Heart left ventricle (tissue), 16 donors: ENCODE results near the gene ZNF367. TPM values are rescaled to one million over a fixed set of nuclear protein-coding genes. Genes with fewer than 3 reads are reported as not detected.
A peak's percentile ranks its signal among the peaks of the same experiment; 100 is the strongest.

Source experiments
- ATAC-seq, 4 donors: fragments of 200-7000 bp; cut with Tn5 transposase; one replicate each; pipeline ENCODE4 v1.9.1; 2020 to 2022; ENCODE audit warnings: moderate library complexity in 4 of 4, mild to moderate bottlenecking in 3 of 4, moderate number of reproducible peaks in 1 of 4
- DNase-seq, 5 donors: peaks; one replicate each; pipeline ENCODE4 v3.0.0-alpha.2; 2020
- H3K27ac ChIP-seq, 12 donors: fragments of 200-600 bp; sonication (generic) in 4 of 12; one replicate each; pipeline versions ENCODE4 v1.5.0 to v1.8.0; 2016 to 2022; ENCODE audit warnings: mild to moderate bottlenecking in 2 of 12
- H3K27me3 ChIP-seq, 9 donors: fragments of 200-600 bp; sonication (generic) in 2 of 9; one replicate each; pipeline versions ENCODE4 v1.5.1 to v1.8.0; 2016 to 2022; ENCODE audit warnings: mild to moderate bottlenecking in 3 of 9
- H3K36me3 ChIP-seq, 9 donors: fragments of 200-600 bp; sonication (generic) in 2 of 9; one replicate each; pipeline versions ENCODE4 v1.5.0 to v1.8.0; 2018 to 2022; ENCODE audit warnings: mild to moderate bottlenecking in 2 of 9
- H3K4me1 ChIP-seq, 12 donors: fragments of 200-600 bp; sonication (generic) in 4 of 12; one replicate each; pipeline versions ENCODE4 v1.5.0 to v1.8.0; 2016 to 2022; ENCODE audit warnings: mild to moderate bottlenecking in 3 of 12
- H3K4me3 ChIP-seq, 12 donors: fragments of 200-600 bp; sonication (generic) in 4 of 12; one replicate each; pipeline versions ENCODE4 v1.5.0 to v1.8.0; 2017 to 2022; ENCODE audit warnings: mild to moderate bottlenecking in 9 of 12, moderate library complexity in 4 of 12
- H3K9me3 ChIP-seq, 12 donors: fragments of 200-600 bp; sonication (generic) in 4 of 12; one replicate each; pipeline versions ENCODE4 v1.5.0 to v1.8.0; 2016 to 2022; ENCODE audit warnings: mild to moderate bottlenecking in 1 of 12
- POLR2A ChIP-seq, 2 donors: fragments of 450-650 bp; IDR thresholded peaks; one replicate each; pipeline ENCODE4 v1.6.1; 2017; ENCODE audit warnings: antibody characterized with exemption in 2 of 2, mild to moderate bottlenecking in 2 of 2, moderate library complexity in 2 of 2
- WGBS, 4 donors: extraction: QIAGEN DNeasy Blood & Tissue Kit in 2 of 4; methylation state at CpG; one replicate each; pipeline versions ENCODE4 v1.1.5 to v1.1.7; 2013 to 2018; 5-methylcytosine and 5-hydroxymethylcytosine counted together
- intact Hi-C, 10 donors: fragments of 100-400 bp; cut with DNase I; formaldehyde crosslinking; loops; one replicate each; pipeline versions ENCODE4 v1.11.1 to v1.14.2; 2022
- polyA plus RNA-seq, 2 donors: library from polyadenylated mRNA; stranded (reverse); fragments of 200-250 nt; gene quantifications; one replicate each; pipeline ENCODE4 v1.2.3, GENCODE V29; 2013
- total RNA-seq, 9 donors: library from RNA; depleted of rRNA in 2 of 9; stranded (reverse); fragments of >200 nt in 2 of 9; fragmentation: NEBNext Ultra II Directional in 3 of 9; extraction: Animal tissue kit (Norgen Biotek cat#: 25700) in 3 of 9; gene quantifications; one replicate each; pipeline versions ENCODE4 v1.1.0 to v1.2.4, GENCODE V29; 2016 to 2023
- TF ChIP-seq, protein P1 (sequence below), 12 donors: fragments of 200-600 bp; sonication (generic) in 4 of 12; IDR thresholded peaks; one replicate each; pipeline versions ENCODE4 v1.5.0 to v1.8.0; 2018 to 2022; ENCODE audit warnings: antibody characterized with exemption in 12 of 12, mild to moderate bottlenecking in 5 of 12
- donor health status: ischemic (EF 13 %, LVEDD 7.1; RV severe dilation, severe dysfunction).
- donor health status: healthy with polysubstance abuse.
- donor health status: DM: no; HTN: yes; CAD: no.
- donor health status: DM: no; HTN: no; CAD: no.
- donor health status: ischemic (EF 25% LVEDD 6.9; RV normal size, moderate dysfunction).
- donor health status: ischemic (EF 25% LVEDD 5.7; RV mildly dilated, moderate dysfunction).
- donor health status: healthy.
- donor health status: DM: yes; HTN: yes; CAD: no.
- donor health status: ischemic (EF 35%, LVEDD 5.7; RV mildly dilated, moderate dysfunction).
- donor health status: nonischemic (EF 11% LVEDD 7.7; RV severe dilation, severe dysfunction).
- donor health status: DM: yes; HTN: yes; CAD: no.
- donor health status: PGD.
- donor health status: ischemic (EF 29% LVEDD 5.4; RV normal size, mild dysfunction).
- donor health status: nonischemic (EF 23%, LVEDD 6.1; RV moderate dilation, normal function).

Gene ZNF367
- total and polyA plus RNA-seq, 11 donors, result 0.91 to 5.9 (median 3.2) TPM

- peaks cover 0 to 27% (median 12%) of the 10 kb centered on the region in 12 donors for H3K4me1 ChIP-seq
- no peaks in the 10 kb centered on the region for H3K36me3 ChIP-seq
- peaks cover 0 to 8% (median 0%) of the 10 kb centered on the region in 9 donors for H3K27me3 ChIP-seq
- intact Hi-C loops, result loop anchor here in 4 of 10 donors (2.0 to 10.0 kb wide), 4 partner anchors 30 to 219 kb away; partner anchors contain the start of gene ZNF367 (in 1 of the 4)
- no peak for TF ChIP-seq POLR2A (IDR thresholded peaks at IDR 0.05)
- TF ChIP-seq, protein P1, sequence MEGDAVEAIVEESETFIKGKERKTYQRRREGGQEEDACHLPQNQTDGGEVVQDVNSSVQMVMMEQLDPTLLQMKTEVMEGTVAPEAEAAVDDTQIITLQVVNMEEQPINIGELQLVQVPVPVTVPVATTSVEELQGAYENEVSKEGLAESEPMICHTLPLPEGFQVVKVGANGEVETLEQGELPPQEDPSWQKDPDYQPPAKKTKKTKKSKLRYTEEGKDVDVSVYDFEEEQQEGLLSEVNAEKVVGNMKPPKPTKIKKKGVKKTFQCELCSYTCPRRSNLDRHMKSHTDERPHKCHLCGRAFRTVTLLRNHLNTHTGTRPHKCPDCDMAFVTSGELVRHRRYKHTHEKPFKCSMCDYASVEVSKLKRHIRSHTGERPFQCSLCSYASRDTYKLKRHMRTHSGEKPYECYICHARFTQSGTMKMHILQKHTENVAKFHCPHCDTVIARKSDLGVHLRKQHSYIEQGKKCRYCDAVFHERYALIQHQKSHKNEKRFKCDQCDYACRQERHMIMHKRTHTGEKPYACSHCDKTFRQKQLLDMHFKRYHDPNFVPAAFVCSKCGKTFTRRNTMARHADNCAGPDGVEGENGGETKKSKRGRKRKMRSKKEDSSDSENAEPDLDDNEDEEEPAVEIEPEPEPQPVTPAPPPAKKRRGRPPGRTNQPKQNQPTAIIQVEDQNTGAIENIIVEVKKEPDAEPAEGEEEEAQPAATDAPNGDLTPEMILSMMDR (IDR thresholded peaks at IDR 0.05), result no peak
- no peak overlapping the region for H3K27ac ChIP-seq
- WGBS, 4 donors, result 88 to 94% (median 91%) methylated on average over 11 of the region's 11 CpGs
- H3K9me3 ChIP-seq, result no peaks in the 10 kb centered on the region
- DNase-seq (no peak), ATAC-seq (no peak)
- no peak overlapping the region for H3K4me3 ChIP-seq
These were observed 30.5 kb upstream of the ZNF367 start for GRCh38 chr9:96448546-96449170.

GRCh38 chr9:96447406-96447805 is 29.2 kb upstream of the ZNF367 start:
- ATAC-seq (no peak), DNase-seq (no peak)
- Histone ChIP-seq H3K4me1 (peaks cover 0 to 19% (median 10%) of the 10 kb centered on the region in 12 donors), H3K36me3 (no peaks in the 10 kb centered on the region), H3K4me3 (no peak overlapping the region), H3K27me3 (peaks cover 0 to 8% (median 0%) of the 10 kb centered on the region in 9 donors), H3K9me3 (no peaks in the 10 kb centered on the region), H3K27ac (no peak overlapping the region)
- intact Hi-C loops, result loop anchor here in 4 of 10 donors (5.0 to 10.0 kb wide), 3 partner anchors 123 to 220 kb away; no protein-coding TSS in a partner anchor
- TF ChIP-seq, protein P1 (IDR thresholded peaks at IDR 0.05), result no peak
- TF ChIP-seq POLR2A (IDR thresholded peaks at IDR 0.05), result no peak
- 78 to 84% (median 82%) methylated on average over 3 of the region's 3 CpGs for WGBS, 4 donors

- H3K9me3 ChIP-seq, result no peaks in the 10 kb centered on the region
- WGBS, 4 donors, result 71 to 84% (median 81%) methylated on average over 3 of the region's 3 CpGs
- H3K27ac ChIP-seq, result no peak overlapping the region
- no peak for ATAC-seq
- no peaks in the 10 kb centered on the region for H3K27me3 ChIP-seq
- no peaks in the 10 kb centered on the region for H3K36me3 ChIP-seq
- intact Hi-C loops, result loop anchor here in 3 of 10 donors (5.0 to 10.0 kb wide), 3 partner anchors 118 to 225 kb away; no protein-coding TSS in a partner anchor
- H3K4me3 ChIP-seq, result no peak overlapping the region
- no peak for DNase-seq
- TF ChIP-seq POLR2A (IDR thresholded peaks at IDR 0.05), result no peak
- TF ChIP-seq, protein P1 (IDR thresholded peaks at IDR 0.05), result no peak
- H3K4me1 ChIP-seq, result no peaks in the 10 kb centered on the region
These were observed 24.3 kb upstream of the ZNF367 start for GRCh38 chr9:96442491-96442890.

GRCh38 chr9:96441798-96442445 is 23.8 kb upstream of the ZNF367 start:
- 83 to 86% (median 85%) methylated on average over 5 of the region's 5 CpGs for WGBS, 4 donors
- Histone ChIP-seq H3K9me3 (no peaks in the 10 kb centered on the region), H3K36me3 (no peaks in the 10 kb centered on the region), H3K4me1 (no peaks in the 10 kb centered on the region), H3K4me3 (no peak overlapping the region), H3K27me3 (no peaks in the 10 kb centered on the region), H3K27ac (no peak overlapping the region)
- intact Hi-C loops, result loop anchor here in 3 of 10 donors (5.0 to 10.0 kb wide), 3 partner anchors 117 to 225 kb away; no protein-coding TSS in a partner anchor
- no peak for TF ChIP-seq POLR2A (IDR thresholded peaks at IDR 0.05)
- TF ChIP-seq, protein P1 (IDR thresholded peaks at IDR 0.05), result peak in 11 of 12 donors; percentile 18 to 49 (median 42)
- ATAC-seq (no peak), DNase-seq (no peak)
